ENCODE measurements around the gene SETD3. TPM values are rescaled to one million over a fixed set of nuclear protein-coding genes. Genes with fewer than 3 reads are reported as not detected.

The SETD3 gene
- polyA plus RNA-seq, 1 donor (not counting 4 experiments of a cell fraction or from before 2014, with no cell fraction given) = 48.1 TPM

DNA sequence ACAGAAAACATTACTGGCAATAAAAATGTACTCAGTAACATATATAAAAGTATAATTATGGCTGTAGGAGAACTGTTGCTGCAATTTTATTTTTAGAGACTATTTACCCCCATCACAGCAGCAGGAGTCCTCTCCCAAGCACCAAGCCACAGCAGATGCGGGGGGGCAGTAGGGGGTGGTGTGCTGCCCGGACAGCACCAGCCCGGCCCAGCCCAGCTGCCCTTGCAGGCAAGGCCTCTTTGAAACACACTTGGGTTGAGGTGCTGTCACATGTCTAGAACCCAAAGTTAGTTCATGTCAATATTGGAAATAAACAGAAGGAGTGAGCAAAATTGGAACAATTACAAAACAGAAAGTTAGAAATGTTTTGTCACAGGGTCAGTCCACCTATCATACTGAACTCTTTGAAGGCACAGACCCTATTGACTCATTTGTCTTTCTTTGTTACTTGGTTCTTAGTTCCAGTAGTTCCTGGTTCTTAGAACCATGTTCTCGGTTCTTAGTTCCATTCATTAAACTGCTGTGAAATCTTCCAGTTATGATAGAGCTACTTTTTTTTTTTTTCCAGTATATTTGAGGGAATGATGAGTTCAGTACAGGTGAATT, 23.3 kb upstream of the SETD3 start:
- Histone ChIP-seq H3K27ac (ENCODE audit: control insufficient read depth, insufficient read depth, low read length) (no peak overlapping the region), H3K79me2 (ENCODE audit: control insufficient read depth, insufficient read depth, low read length) (no peaks in the 10 kb centered on the region), H4K20me1 (ENCODE audit: control insufficient read depth, extremely low read depth, insufficient read depth, low read length) (no peaks in the 10 kb centered on the region), H3K4me1 (ENCODE audit: control insufficient read depth, extremely low read depth, insufficient read depth, low read length) (no peaks in the 10 kb centered on the region), H3K27me3 (ENCODE audit: control insufficient read depth, extremely low read depth, insufficient read depth, low read length) (no peaks in the 10 kb centered on the region), H3K36me3 (ENCODE audit: control insufficient read depth in 2 of 2, extremely low read depth in 1 of 2, insufficient read depth in 2 of 2, low read length in 2 of 2) (peaks cover 50 to 53% of the 10 kb centered on the region in 2 experiments), H2AFZ (ENCODE audit: control insufficient read depth, low read length) (no peak overlapping the region), H3K4me2 (ENCODE audit: control insufficient read depth, extremely low read depth, insufficient read depth, low read depth, low read length) (no peak overlapping the region), H3K9me3 (ENCODE audit: control insufficient read depth, low read depth, low read length) (no peaks in the 10 kb centered on the region), H3K4me3 (ENCODE audit: control insufficient read depth in 2 of 3, extremely low read depth in 1 of 3, insufficient read depth in 2 of 3, low read depth in 1 of 3, low read length in 3 of 3) (no peak overlapping the region), H3K9ac (ENCODE audit: control insufficient read depth, extremely low read depth, insufficient read depth, low read length) (no peak overlapping the region), H3K9me1 (ENCODE audit: control insufficient read depth, extremely low read depth, insufficient read depth, low read length) (no peaks in the 10 kb centered on the region)
- DNase-seq (ENCODE audit: low read depth, low spot score) (no peak), FAIRE-seq (no peak)
- dilution Hi-C loops (cut with MboI; ENCODE audit: extremely low pct_ligation_motif_present, low sequenced_read_pairs) = no loop called here
- no peak for TF ChIP-seq EZH2 (IDR thresholded peaks at IDR 0.05; ENCODE audit: low read length)
- TF ChIP-seq, protein P1, sequence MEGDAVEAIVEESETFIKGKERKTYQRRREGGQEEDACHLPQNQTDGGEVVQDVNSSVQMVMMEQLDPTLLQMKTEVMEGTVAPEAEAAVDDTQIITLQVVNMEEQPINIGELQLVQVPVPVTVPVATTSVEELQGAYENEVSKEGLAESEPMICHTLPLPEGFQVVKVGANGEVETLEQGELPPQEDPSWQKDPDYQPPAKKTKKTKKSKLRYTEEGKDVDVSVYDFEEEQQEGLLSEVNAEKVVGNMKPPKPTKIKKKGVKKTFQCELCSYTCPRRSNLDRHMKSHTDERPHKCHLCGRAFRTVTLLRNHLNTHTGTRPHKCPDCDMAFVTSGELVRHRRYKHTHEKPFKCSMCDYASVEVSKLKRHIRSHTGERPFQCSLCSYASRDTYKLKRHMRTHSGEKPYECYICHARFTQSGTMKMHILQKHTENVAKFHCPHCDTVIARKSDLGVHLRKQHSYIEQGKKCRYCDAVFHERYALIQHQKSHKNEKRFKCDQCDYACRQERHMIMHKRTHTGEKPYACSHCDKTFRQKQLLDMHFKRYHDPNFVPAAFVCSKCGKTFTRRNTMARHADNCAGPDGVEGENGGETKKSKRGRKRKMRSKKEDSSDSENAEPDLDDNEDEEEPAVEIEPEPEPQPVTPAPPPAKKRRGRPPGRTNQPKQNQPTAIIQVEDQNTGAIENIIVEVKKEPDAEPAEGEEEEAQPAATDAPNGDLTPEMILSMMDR (optimal IDR thresholded peaks at IDR 0.05 in 1 of 3, IDR thresholded peaks at IDR 0.05 in 1 of 3, conservative IDR thresholded peaks at IDR 0.05 in 1 of 3; ENCODE audit: extremely low read depth in 1 of 3, insufficient read depth in 2 of 3, low read length in 3 of 3) = no peak

DNA sequence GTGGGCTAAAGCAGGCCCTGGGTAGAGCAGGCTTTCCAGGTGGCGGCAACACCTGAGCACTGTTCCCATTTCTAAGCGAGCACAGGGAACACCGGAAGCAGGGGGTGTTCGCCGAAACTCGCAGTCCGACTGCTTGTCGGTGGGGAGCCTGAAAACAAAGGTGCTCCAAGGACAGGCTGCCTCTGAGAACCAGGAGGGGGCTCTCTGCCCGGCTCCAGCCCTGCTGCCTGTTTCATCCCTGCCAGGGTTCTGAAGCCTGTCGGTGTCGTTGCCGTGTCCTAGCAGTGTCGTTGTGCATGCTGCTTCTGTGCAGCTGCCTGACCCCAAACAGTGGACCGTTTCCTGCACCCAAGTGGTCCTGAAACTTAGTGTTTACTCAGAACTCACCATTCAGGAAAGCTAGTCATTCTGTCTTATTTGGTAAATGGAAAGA, 22.3 kb upstream of the SETD3 start:
- no peak for FAIRE-seq
- dilution Hi-C loops (cut with MboI; ENCODE audit: extremely low pct_ligation_motif_present, low sequenced_read_pairs) = no loop called here

DNA sequence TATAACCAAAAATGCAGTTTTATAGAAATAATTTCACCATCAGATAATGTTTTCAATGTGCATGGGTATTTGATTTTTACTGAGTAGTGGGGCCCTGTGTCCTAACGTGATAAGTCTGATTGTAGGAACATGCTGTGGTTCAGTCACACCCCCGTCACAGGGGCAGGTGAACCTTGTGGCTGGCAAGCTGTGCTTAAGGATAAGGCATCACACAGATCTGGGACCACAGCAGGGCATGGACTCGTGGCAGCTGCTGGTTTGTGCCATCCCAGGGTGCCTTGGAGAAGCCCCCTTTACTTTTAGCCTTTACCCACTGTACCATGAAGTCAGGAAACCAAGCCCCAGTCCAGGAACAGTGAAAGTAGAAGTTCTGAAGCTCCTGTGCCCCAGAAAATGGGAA, 17.2 kb upstream of the SETD3 start:
- TF ChIP-seq, protein P1 (optimal IDR thresholded peaks at IDR 0.05 in 1 of 3, IDR thresholded peaks at IDR 0.05 in 1 of 3, conservative IDR thresholded peaks at IDR 0.05 in 1 of 3; ENCODE audit: extremely low read depth in 1 of 3, insufficient read depth in 2 of 3, low read length in 3 of 3) = no peak
- no peak for TF ChIP-seq EZH2 (IDR thresholded peaks at IDR 0.05; ENCODE audit: low read length)
- no peak for FAIRE-seq
- dilution Hi-C loops (cut with MboI; ENCODE audit: extremely low pct_ligation_motif_present, low sequenced_read_pairs) = no loop called here
- Histone ChIP-seq H3K27me3 (ENCODE audit: control insufficient read depth, extremely low read depth, insufficient read depth, low read length) (no peaks in the 10 kb centered on the region), H3K27ac (ENCODE audit: control insufficient read depth, insufficient read depth, low read length) (no peak overlapping the region), H3K9me3 (ENCODE audit: control insufficient read depth, low read depth, low read length) (no peaks in the 10 kb centered on the region), H3K4me2 (ENCODE audit: control insufficient read depth, extremely low read depth, insufficient read depth, low read depth, low read length) (no peak overlapping the region), H3K4me1 (ENCODE audit: control insufficient read depth, extremely low read depth, insufficient read depth, low read length) (no peaks in the 10 kb centered on the region), H4K20me1 (ENCODE audit: control insufficient read depth, extremely low read depth, insufficient read depth, low read length) (peaks cover 11% of the 10 kb centered on the region), H3K79me2 (ENCODE audit: control insufficient read depth, insufficient read depth, low read length) (peaks cover 26% of the 10 kb centered on the region), H2AFZ (ENCODE audit: control insufficient read depth, low read length) (no peak overlapping the region), H3K36me3 (ENCODE audit: control insufficient read depth in 2 of 2, extremely low read depth in 1 of 2, insufficient read depth in 2 of 2, low read length in 2 of 2) (peaks cover 30 to 55% of the 10 kb centered on the region in 2 experiments), H3K9ac (ENCODE audit: control insufficient read depth, extremely low read depth, insufficient read depth, low read length) (no peak overlapping the region), H3K4me3 (ENCODE audit: control insufficient read depth in 2 of 3, extremely low read depth in 1 of 3, insufficient read depth in 2 of 3, low read depth in 1 of 3, low read length in 3 of 3) (no peak overlapping the region), H3K9me1 (ENCODE audit: control insufficient read depth, extremely low read depth, insufficient read depth, low read length) (no peaks in the 10 kb centered on the region)
- no peak for DNase-seq (ENCODE audit: low read depth, low spot score)

More for the DNA sequence above, 22.3 kb upstream of the SETD3 start:
- Histone ChIP-seq H4K20me1 (ENCODE audit: control insufficient read depth, extremely low read depth, insufficient read depth, low read length) (peaks cover under 1% of the 10 kb centered on the region), H3K9ac (ENCODE audit: control insufficient read depth, extremely low read depth, insufficient read depth, low read length) (no peak overlapping the region), H3K36me3 (ENCODE audit: control insufficient read depth in 2 of 2, extremely low read depth in 1 of 2, insufficient read depth in 2 of 2, low read length in 2 of 2) (peaks cover 44 to 52% of the 10 kb centered on the region in 2 experiments), H3K27ac (ENCODE audit: control insufficient read depth, insufficient read depth, low read length) (no peak overlapping the region), H3K4me3 (ENCODE audit: control insufficient read depth in 2 of 3, extremely low read depth in 1 of 3, insufficient read depth in 2 of 3, low read depth in 1 of 3, low read length in 3 of 3) (no peak overlapping the region), H3K9me3 (ENCODE audit: control insufficient read depth, low read depth, low read length) (no peaks in the 10 kb centered on the region), H3K27me3 (ENCODE audit: control insufficient read depth, extremely low read depth, insufficient read depth, low read length) (no peaks in the 10 kb centered on the region), H3K9me1 (ENCODE audit: control insufficient read depth, extremely low read depth, insufficient read depth, low read length) (no peaks in the 10 kb centered on the region), H3K4me1 (ENCODE audit: control insufficient read depth, extremely low read depth, insufficient read depth, low read length) (no peaks in the 10 kb centered on the region), H3K4me2 (ENCODE audit: control insufficient read depth, extremely low read depth, insufficient read depth, low read depth, low read length) (no peak overlapping the region), H2AFZ (ENCODE audit: control insufficient read depth, low read length) (no peak overlapping the region), H3K79me2 (ENCODE audit: control insufficient read depth, insufficient read depth, low read length) (peaks cover 4% of the 10 kb centered on the region)
- TF ChIP-seq EZH2 (IDR thresholded peaks at IDR 0.05; ENCODE audit: low read length) = no peak
- no peak for DNase-seq (ENCODE audit: low read depth, low spot score)

Measured in keratinocyte (primary cell).